GM18505 (cell line): ENCODE measurements around the gene MXRA8.
"Not testable (repeated sequence)": the region's sequence is repeated elsewhere in the genome, so short reads cannot be mapped to it uniquely, and the experiment has no call there.

Experiments
- ATAC-seq: cut with Tn5 transposase; IDR thresholded peaks from one replicate; pipeline ENCODE4 v1.9.1; 2021; ENCODE audit not compliant: unreplicated experiment
- POLR2A ChIP-seq: IDR thresholded peaks from 4 replicates; pipeline ENCODE4 v1.6.1; 2011; ENCODE audit warnings: borderline replicate concordance; ENCODE audit not compliant: insufficient read depth, insufficient read length; ENCODE audit errors: extremely low read depth

The MXRA8 gene

DNA sequence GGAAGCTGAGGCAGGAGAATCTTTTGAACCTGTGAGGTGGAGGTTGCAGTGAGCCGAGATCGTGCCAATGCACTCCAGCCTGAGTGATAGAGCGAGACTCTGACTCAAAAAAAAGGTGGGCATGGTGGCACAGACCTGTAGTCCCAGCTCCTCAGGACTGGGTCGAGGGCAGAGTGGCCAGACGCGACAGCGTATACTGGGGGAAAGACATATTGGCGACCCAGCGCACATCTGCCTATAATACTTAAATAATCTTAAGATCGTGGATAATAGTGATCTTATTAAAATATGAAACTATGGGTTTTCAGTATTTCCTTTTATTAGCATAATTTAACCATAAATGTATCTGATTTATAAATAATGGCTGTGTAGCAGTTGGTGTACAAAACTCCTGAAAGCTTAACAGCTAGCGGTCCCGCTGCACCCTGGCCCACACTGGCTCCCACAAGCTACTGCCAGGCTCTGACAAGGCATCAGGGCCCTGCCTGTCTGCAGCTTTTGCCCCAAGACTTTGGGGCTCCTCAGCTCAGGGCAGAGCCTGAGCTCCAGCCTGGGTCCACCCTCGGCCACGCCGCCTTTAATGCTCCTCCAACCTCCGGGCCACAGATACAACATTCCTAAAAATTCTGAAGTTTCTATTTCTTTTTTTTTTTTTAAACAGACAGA is 19.3 kb upstream of the MXRA8 start:
- no peak for TF ChIP-seq POLR2A
- no peak for ATAC-seq

DNA sequence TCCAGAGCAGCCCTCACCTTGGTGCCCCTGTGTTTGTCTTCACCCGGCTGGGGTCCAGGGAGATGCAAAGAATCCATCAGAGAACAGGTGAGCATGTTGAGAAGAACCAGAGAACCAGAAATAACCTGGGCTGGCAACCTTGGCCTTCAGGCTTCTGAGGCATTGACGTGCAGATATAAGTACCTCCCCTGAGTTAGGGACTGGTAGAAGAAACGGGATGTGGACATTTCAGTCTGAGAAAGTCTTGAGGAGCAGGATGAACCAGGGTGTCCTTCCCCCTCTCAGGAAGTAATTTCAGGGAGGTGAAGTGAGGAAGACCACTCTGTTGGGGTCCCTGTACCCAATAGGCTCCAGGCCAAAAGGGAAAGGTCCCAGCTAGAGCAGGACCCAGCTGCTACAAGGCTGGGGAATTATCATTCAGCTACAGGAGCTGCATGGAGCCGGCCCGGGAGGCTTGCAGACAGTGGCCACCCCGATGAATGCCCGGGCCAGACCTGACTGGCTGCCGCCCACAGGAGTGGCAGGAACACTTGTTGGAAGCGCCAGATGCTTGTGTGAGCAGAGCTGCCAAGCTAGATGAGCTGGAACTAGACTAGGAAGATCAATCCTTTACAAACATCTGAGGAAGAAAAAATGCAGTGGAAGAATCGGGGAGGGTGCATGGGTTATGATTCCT is 18.3 kb upstream of the MXRA8 start:
- no peak for TF ChIP-seq POLR2A
- no peak for ATAC-seq

GRCh38 chr1:1374929-1375662 is 16.7 kb upstream of the MXRA8 start, which contains the start of gene AURKAIP1:
Gene AURKAIP1 (minus strand): TSS chr1:1375207. CDS start chr1:1374756, 451 bp downstream.
- TF ChIP-seq POLR2A = peak; percentile 73
- ATAC-seq = peak; percentile 73

- TF ChIP-seq POLR2A = no peak
- ATAC-seq = peak; percentile 2
Measured at GRCh38 chr1:1374589-1374928, 16.2 kb upstream of the MXRA8 start.

DNA sequence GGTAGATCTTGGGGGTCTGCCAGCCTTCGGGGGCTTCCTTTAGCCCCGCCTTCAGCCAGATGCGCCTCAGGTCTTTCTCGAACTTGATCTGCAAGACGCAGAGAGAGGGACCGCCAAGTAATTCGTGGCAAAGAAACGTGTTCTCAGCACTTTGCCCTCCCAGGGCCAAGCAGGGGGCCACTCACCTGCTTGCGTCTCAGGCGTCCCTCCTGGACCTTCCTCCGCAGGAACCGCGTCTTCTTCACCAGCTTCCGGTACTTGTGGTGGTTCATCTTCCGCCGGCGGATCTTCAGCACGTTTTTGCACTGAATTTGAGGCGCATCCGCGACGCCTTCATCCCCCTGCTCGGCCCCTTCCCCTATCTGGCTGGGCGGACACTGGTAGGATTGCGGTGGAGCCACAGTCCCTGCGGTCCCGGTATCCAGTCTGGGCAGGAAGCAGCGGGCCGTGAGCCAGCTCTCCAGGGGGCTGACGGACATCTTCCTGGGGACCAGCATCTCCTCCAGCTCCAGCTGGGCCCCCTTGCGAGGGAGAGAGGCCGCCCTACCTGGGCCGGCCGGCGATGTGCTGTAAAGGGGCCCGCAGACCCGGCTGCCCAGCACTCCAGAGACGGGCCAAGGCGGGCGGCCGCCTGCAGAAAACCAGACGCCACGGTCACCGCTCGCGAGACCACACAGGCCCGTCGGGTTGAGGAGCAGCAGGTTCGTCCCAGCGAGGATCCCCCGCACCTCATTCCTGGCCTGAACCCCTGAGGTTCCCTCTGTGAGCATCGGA is 15.6 kb upstream of the MXRA8 start:
- TF ChIP-seq POLR2A = no peak
- no peak for ATAC-seq

- no peak for TF ChIP-seq POLR2A
- ATAC-seq = no peak
Measured at GRCh38 chr1:1373051-1373814, 14.9 kb upstream of the MXRA8 start.

- ATAC-seq = no peak
- no peak for TF ChIP-seq POLR2A
Measured at GRCh38 chr1:1371746-1372711, 13.7 kb upstream of the MXRA8 start.

DNA sequence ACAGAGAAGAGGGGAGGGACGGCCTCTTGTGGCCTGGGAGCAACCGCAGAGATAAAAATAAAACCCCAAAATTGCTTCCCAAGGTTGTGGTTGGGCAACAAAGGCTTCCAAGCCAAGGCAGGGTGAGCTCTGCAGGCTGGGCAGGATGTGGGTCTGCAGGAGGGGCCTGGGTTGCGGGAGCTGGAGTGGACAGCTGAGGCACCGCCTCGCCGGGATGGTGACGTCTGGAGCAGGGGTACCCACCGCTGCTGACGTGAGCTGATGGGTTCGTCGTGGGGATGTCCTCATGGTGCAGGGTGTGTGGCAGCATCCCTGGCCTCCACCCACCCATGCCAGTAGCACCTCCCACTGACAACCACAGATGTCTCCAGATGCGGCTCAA is 13.0 kb upstream of the MXRA8 start:
- no peak for TF ChIP-seq POLR2A
- no peak for ATAC-seq

- no peak for TF ChIP-seq POLR2A
- no peak for ATAC-seq
Measured at GRCh38 chr1:1370771-1371300, 12.5 kb upstream of the MXRA8 start.

DNA sequence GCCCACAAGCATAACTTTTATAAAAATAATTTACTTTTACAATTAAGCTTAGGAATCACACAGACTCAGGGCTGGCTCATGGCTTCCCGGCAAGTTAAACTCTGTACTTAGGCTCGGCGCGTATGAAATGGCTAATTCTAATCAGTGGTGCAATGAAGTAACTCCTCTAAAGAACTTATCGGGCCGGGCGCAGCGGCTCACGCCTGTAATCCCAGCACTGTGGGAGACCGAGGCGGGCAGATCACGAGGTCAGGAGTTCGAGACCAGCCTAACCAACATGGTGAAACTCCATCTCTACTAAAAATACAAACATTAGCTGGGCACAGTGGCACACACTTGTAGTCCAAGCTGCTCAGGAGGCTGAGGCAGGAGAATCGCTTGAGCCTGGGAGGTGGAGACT is 11.7 kb upstream of the MXRA8 start:
- not testable (repeated sequence) for ATAC-seq

DNA sequence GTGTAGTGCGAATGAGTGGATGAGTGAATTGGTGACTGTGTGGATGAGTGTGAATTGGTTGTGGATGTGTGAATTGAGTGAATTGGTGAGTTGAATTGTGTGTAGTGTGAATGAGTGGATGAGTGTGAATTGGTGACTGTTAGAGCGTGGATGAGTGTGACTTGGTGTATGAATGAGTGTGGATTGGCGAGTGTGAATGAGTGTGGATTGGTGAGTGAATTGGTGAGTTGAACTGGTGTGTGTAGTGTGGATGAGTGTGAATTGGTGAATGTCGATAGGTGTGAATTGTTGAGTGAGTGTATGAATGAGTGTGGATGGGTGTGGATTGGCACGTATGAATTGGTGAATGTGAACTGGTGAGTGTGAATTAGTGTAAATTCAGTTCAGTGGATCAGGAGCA is 9.0 kb upstream of the MXRA8 start:
- no peak for ATAC-seq

DNA sequence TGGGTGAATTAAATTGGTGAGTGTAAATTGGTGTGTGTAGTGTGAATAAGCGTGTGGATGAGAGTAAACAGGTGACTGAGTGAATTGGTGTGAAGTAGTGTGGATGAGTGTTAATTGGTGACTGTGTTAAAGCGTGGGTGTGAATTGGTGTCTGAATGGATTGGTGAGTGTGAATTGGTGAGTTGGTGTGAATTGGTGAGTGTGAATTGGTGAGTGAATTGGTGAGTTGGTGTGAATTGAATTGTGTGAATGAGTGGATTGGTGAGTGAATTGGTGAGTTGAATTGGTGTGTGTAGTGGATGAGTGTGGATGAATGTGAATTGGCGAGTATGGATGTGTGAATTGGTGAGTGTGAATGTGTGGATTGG is 8.3 kb upstream of the MXRA8 start:
- ATAC-seq = no peak
- TF ChIP-seq POLR2A = no peak

More for the DNA sequence above, 9.0 kb upstream of the MXRA8 start:
- TF ChIP-seq POLR2A = no peak
